ENCODE data around the gene DCHS1. TPM values are rescaled to one million over a fixed set of nuclear protein-coding genes. Genes with fewer than 3 reads are reported as not detected.

DCHS1 gene
- total and polyA plus RNA-seq, 9 of the 15 experiments (the other 6 are each of a cell fraction or from before 2014, with no cell fraction given) = 0.04 to 0.49 (median 0.14) TPM; not detected in 2

DNA sequence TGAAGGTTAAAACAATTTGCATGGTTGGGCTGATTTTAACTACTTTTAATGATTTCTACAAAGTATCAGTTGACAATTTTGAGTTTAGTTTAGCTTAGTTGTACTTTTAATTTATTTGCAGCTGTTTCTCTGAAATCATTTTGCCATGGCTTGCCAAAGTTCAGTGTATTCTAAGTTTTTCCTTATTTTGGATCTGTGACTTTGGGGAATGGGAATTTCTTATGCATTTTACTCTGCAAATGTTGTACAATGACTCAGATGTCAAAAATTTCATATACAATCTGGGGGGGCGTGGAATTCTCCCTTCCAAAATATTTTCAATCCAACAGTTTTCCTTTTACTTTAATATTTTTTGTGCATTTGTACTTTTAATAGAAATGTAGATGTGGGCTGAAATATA, 8.9 kb upstream of the DCHS1 start (continued):
- TF ChIP-seq, protein P1, sequence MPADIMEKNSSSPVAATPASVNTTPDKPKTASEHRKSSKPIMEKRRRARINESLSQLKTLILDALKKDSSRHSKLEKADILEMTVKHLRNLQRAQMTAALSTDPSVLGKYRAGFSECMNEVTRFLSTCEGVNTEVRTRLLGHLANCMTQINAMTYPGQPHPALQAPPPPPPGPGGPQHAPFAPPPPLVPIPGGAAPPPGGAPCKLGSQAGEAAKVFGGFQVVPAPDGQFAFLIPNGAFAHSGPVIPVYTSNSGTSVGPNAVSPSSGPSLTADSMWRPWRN (IDR thresholded peaks at IDR 0.05; ENCODE audit: low read depth) = no peak
- TF ChIP-seq, protein P2, sequence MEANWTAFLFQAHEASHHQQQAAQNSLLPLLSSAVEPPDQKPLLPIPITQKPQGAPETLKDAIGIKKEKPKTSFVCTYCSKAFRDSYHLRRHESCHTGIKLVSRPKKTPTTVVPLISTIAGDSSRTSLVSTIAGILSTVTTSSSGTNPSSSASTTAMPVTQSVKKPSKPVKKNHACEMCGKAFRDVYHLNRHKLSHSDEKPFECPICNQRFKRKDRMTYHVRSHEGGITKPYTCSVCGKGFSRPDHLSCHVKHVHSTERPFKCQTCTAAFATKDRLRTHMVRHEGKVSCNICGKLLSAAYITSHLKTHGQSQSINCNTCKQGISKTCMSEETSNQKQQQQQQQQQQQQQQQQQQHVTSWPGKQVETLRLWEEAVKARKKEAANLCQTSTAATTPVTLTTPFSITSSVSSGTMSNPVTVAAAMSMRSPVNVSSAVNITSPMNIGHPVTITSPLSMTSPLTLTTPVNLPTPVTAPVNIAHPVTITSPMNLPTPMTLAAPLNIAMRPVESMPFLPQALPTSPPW (CRISPR knock-in tag; IDR thresholded peaks at IDR 0.05) = no peak
- no peak for TF ChIP-seq MAFF (IDR thresholded peaks at IDR 0.05; ENCODE audit: low read length)

DNA sequence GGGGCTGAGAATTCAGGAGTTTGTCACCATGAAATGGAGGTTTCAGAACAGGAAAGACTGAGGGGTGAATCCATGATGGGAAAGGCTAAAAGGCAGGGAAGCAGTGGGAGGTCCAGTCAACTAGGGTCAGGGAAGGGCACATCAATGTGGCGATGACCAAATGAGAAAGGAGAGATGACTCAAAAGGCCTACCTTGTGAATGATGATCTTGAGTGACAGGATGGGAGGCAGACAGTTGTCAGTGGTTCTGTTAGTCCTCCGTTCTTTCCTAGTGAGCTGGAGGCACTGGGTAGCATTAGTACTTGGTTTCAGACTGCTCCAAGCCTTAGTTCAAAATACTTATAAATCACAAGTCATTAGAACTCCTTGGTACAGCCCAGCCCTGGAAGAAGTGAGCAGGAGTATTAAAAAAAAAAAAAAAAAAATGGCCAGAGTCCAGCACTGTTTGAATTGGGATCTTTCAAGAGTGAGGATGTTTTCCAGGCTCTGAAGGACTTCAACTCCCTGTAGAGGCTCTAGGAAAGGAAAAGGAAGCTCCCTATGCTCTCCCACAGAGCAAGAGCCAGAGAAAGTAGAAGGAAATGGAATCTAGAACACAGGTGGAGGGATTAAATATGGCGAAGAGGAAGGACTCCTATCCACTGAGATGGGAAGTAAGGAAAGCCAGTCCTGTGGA, 8.3 kb upstream of the DCHS1 start:
- DNase-seq (ENCODE audit: extremely low read depth in 1 of 4, low spot score in 3 of 4) (no peak), ATAC-seq (no peak; the same call in 2 of the 3 replicates), FAIRE-seq (no peak)
- Histone ChIP-seq H2AFZ (ENCODE audit: low read depth, low read length) (peak overlapping the region; percentile 49; the same call in 1 of the 2 replicates), H3K4me2 (ENCODE audit: insufficient read depth, low read length) (no peak overlapping the region), H3K4me1 (replicated peaks in 1 of 2; ENCODE audit: control insufficient read depth in 2 of 2, insufficient read depth in 2 of 2, low read length in 2 of 2) (peaks cover 0 to 5% of the 10 kb centered on the region in 2 experiments; a peak in 3 of 5 replicates), H3K9me1 (ENCODE audit: control insufficient read depth, insufficient read depth, low read length) (no peaks in the 10 kb centered on the region), H3K27me3 (ENCODE audit: control insufficient read depth in 2 of 2, insufficient read depth in 2 of 2, low read length in 2 of 2) (no peaks in the 10 kb centered on the region), H4K20me1 (replicated peaks; ENCODE audit: control insufficient read depth, insufficient read depth, low read length) (no peaks in the 10 kb centered on the region), H3K4me3 (no peak overlapping the region), H3K9me3 (replicated peaks; ENCODE audit: control insufficient read depth, insufficient read depth, low read depth, low read length) (no peaks in the 10 kb centered on the region), H3K79me2 (ENCODE audit: control insufficient read depth, insufficient read depth, low read length) (no peaks in the 10 kb centered on the region), H3K36me3 (ENCODE audit: control insufficient read depth, insufficient read depth, low read length) (no peaks in the 10 kb centered on the region), H3K9ac (ENCODE audit: insufficient read depth in 1 of 2, low read depth in 2 of 2, low read length in 2 of 2) (no peak overlapping the region), H3K27ac (ENCODE audit: extremely low read depth, low read depth, low read length) (no peak overlapping the region)
- intact Hi-C loops (cut with micrococcal nuclease) (no loop called here), in situ Hi-C loops (cut with MboI) (no loop called here)
- WGBS (ENCODE audit: insufficient coverage, low coverage, missing lambda C conversion rate) = 15% methylated on average over 3 of the region's 3 CpGs
- TF ChIP-seq, protein P3, sequence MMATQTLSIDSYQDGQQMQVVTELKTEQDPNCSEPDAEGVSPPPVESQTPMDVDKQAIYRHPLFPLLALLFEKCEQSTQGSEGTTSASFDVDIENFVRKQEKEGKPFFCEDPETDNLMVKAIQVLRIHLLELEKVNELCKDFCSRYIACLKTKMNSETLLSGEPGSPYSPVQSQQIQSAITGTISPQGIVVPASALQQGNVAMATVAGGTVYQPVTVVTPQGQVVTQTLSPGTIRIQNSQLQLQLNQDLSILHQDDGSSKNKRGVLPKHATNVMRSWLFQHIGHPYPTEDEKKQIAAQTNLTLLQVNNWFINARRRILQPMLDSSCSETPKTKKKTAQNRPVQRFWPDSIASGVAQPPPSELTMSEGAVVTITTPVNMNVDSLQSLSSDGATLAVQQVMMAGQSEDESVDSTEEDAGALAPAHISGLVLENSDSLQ (IDR thresholded peaks at IDR 0.05) = peak; percentile 67
- TF ChIP-seq, protein P4, sequence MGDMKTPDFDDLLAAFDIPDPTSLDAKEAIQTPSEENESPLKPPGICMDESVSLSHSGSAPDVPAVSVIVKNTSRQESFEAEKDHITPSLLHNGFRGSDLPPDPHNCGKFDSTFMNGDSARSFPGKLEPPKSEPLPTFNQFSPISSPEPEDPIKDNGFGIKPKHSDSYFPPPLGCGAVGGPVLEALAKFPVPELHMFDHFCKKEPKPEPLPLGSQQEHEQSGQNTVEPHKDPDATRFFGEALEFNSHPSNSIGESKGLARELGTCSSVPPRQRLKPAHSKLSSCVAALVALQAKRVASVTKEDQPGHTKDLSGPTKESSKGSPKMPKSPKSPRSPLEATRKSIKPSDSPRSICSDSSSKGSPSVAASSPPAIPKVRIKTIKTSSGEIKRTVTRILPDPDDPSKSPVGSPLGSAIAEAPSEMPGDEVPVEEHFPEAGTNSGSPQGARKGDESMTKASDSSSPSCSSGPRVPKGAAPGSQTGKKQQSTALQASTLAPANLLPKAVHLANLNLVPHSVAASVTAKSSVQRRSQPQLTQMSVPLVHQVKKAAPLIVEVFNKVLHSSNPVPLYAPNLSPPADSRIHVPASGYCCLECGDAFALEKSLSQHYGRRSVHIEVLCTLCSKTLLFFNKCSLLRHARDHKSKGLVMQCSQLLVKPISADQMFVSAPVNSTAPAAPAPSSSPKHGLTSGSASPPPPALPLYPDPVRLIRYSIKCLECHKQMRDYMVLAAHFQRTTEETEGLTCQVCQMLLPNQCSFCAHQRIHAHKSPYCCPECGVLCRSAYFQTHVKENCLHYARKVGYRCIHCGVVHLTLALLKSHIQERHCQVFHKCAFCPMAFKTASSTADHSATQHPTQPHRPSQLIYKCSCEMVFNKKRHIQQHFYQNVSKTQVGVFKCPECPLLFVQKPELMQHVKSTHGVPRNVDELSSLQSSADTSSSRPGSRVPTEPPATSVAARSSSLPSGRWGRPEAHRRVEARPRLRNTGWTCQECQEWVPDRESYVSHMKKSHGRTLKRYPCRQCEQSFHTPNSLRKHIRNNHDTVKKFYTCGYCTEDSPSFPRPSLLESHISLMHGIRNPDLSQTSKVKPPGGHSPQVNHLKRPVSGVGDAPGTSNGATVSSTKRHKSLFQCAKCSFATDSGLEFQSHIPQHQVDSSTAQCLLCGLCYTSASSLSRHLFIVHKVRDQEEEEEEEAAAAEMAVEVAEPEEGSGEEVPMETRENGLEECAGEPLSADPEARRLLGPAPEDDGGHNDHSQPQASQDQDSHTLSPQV (IDR thresholded peaks at IDR 0.05) = no peak
- TF ChIP-seq RBM17 (IDR thresholded peaks at IDR 0.05; ENCODE audit: borderline replicate concordance, low read depth, low read length) = no peak
- no peak for TF ChIP-seq JUNB (CRISPR knock-in tag; conservative IDR thresholded peaks at IDR 0.05)
- no TSS peak for BruUV-seq (replicated peaks)
- CTCF ChIA-PET (ENCODE audit: low intra/inter-chr PET ratio) = interaction anchor here (0.7 kb wide), 1 partner anchor 132 kb away, joined by 3 read pairs; no protein-coding TSS in a partner anchor
- POLR2A ChIA-PET = interaction anchor here (1.4 kb wide), 1 partner anchor 15 kb away, joined by 3 read pairs; no protein-coding TSS in a partner anchor

Measured in K562 (cell line).